HG02759 (cell line): ENCODE measurements around the gene CELA1.

Source experiments
- ATAC-seq: cut with Tn5 transposase; IDR thresholded peaks from one replicate; pipeline ENCODE4 v1.9.1; 2021; ENCODE audit warnings: mild to moderate bottlenecking, moderate library complexity; ENCODE audit not compliant: unreplicated experiment

CELA1 gene

GRCh38 chr12:51346581-51346980 lies at the start of gene CELA1:
Gene CELA1, minus strand, starts transcription at chr12:51346679. Its CDS starts 41 bp downstream, at chr12:51346638.
- no peak for ATAC-seq

DNA sequence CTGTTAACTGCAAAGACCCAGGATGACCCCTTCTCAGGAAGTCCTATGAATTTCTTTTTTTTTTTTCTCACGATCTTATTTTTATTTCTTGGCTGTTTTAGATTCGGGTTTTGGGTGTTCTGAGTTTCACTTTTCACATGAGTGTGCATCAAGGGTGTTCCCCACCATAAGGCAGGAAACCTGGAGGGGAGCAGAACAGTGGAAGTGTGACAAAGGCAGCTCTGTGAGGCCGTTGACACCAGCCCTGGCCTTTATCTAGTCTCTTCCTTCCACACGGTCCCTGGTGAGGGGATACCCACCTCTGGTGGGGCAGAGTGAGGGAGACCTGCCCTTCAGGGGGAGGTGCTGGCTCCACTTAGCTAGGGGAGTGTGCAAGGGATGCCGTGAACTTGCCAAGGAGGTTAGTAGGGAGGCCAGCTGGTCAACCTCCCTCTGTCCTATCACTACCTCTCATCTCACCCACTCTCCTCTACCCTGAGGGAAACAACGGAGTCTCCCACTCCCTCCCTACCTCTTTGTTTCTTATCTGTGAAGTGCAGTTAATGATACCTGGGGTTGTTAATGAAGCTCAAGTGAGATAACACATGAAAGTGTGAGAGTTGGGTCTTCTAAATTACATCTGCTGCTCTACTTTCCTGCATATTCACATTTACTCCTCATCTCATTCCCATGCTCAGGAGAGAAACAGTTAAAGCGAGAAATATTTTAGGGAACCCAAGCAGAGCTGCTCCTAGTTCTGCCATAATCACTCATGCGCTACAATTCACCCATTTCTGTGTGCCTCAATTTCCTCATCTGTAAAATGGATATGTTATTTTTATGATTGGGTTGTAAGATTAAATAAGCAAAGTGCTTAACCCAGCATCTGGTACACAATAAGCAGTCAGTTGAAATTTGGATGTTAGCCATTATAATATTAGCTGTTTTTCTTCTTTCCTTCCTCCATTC lies 49.1 kb upstream of the CELA1 start:
- peak; percentile 41 for ATAC-seq

DNA sequence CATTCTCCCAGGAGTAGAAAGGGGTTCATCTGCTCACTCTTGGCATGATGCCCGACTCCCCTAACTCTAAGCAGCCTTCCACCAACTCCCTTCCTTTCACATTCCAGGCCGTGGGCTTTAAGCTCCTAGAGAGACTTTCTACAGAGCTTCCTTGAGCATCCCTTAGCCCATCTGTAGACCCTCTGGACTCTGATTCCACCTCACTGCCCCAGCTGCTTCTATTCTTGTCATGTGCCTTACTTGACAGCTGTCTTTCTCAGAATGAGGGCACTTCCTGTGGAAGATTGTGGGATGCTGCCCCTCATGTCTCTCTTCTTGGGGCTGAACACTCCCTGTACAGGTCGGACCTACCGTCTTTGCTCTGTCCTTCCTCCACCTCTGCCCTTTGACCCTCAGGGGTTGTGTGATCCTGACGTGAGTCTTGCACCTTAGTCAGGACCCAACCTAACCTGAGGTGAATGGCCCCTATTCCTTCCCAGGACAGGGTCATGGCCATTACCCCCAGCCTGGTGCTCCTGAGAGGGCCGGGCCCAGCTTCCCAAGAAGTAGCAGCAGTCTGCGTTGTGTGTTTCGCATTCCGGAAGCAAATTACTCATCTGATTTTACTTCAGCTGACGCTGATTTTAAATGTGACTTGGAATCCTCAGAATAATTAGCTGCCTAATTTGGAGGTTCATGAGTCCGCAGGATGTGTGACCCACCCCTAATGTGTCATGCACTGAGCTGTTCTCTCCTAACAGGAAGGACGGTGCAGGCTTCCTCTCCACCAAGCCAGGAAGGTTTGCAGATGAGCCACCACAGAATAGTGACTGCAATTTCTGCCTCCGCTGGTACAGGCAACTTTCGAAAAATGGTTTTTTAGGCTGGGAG lies 47.4 kb upstream of the CELA1 start:
- ATAC-seq = no peak

DNA sequence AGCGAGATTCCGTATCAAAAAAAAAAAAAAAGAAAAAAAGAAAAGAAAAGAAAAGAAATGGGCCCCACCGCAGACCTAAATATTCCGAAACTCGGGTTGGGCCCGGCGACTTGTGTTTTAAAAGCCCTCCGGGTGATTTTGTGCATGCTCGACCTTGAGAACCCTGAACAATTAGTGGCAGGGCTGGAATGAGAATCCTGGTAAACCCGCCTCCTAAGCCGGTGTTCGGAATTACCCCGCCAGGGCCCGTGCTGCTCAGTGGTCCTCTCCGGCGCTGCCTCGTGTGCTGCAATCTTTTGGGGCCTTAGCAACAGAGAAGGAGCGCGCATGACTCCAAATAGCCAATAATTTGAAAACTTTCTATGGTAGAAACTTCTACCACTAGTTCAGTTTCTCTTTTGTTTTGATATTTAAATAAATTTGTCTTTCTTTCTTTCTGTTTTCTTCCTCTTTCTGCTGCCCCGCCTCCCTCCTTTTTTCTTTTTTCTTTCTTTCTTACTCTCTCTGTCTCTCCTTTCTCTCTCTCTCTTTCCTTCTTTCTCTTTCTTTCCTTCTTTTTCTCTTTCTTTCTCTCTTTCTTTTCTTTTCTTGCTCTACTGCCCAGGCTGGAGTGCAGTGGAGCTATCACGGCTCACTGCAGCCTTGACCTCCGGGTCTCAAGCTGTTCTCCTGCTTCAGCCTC lies 46.2 kb upstream of the CELA1 start:
- peak; percentile 32 for ATAC-seq

GRCh38 chr12:51391283-51392123 lies 45.0 kb upstream of the CELA1 start, which contains the start of gene GALNT6:
Gene GALNT6, minus strand, starts transcription at chr12:51391406. Its CDS starts 11,625 bp downstream, at chr12:51379781.
- peak; percentile 57 for ATAC-seq

DNA sequence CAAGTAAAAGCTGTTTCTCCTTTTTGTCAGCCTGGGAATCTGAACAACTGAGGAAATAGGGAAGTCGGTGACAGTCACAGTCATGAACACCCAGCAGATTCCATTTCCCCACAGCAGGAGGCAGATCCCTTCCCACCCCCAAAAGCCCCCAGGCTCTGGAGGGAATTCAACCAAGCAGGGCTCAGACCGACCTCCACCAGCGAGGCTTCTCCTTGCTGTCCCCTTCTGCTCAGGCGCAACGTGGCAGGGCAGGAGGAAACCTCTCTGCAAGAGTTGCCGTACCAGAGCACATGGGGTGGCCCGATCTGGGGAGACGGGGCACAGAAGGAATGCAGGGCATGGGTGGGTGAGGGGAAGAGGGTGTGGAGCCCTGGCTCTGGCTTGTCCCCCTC lies 44.4 kb upstream of the CELA1 start:
- peak; percentile 12 for ATAC-seq

DNA sequence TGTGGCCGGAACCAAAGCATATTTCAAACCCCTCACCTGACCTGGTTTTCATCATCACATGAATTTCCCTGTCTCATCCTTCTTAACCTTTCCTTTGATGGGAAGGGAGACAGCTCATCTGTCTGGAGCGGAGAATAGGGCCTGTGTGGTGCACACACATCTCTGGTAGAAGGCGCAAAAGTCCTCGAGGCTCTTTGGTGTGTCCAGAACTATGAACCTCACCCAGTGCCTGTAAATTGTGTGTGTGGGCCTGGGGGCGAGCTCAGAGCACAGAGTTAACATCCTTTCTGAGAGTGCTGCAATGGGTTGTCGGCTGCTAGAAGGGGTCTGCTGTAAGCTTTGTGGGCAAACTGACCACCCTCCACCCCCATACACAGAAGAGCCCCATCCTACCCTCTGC lies 44.0 kb upstream of the CELA1 start:
- ATAC-seq = no peak

DNA sequence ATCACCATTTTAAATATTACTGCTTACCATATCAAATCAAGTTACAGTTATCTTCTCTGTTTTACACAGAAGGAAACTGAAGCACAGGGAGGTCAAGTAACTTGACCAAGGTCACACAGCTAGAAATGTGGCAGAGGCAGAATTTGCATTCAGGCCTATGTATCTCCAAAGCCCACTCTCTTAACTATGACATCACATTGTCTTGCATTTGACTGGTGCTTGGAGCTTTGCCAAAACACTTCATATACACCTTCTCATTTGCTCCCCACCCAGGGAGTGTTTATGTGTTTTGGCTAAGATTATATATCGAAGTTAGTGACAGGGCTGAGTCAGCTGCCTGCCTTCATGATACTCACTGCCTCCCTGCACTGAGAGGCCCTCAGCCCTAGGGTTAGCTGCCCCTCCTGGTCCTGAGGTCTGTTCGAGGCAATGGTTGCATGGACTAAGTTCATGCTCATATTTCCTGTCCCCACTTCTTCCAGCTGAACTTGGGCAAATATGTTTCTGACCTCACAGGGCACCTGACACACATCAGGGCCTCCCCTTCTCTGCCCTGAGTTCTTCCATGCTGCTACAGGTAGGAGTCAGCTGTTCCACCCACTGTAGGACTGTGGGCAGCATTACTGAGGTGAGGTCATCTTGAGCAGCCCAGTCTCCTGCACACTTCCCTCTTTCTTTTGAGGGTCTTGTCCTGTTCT lies 43.0 kb upstream of the CELA1 start:
- no peak for ATAC-seq

DNA sequence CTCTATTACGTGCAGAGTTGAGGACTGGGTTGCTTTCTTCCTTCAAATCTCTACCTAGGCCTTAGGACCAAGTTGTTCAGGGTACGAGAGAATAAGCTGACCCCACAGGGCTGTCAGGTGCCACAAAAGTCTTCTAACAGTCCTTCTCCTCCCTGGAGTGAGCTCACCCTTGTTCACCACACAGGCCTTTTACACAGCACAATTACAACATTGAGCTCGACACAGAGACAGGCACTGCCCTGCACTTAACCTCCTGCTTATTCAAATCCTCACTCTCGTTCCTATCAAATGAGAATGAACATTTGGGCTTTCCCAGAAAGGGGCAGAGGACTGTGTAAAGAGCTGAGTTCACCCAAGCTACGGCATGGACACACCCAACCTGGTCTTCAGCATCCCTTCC lies 42.4 kb upstream of the CELA1 start:
- no peak for ATAC-seq

DNA sequence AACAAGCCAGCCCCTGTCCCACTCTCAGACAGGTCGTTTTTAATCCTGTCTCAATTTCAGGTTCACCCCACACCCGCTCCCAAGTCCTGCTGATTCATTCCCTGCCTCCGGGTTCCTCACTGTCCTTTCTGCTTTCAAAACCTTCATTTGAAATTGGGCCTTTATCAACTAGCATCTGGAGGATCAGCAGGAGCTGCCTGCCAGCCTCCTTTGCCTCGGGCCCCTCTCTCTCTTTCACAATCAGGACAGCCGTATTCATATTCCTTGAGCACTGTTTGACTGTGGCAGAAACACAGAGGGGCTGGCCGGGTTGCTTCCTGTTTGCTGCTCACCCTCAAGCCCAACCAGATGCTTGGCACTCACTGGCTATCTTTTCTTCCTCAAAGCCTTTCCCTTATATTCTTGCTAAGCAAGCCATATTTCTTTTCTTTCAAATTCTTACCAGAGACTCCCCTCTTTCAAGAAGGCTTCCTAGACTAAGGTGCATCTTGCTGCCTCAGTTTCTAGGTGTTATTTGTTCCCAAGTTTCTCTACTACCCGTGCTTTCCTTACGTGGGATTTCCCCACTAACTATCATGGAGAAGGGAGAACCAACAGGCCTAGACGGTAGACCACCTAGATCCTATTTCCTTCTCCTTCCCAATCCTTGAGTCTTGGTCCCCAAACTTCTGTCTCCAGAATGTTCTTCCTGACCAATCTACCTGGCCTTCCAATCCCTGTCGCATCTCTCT lies 41.8 kb upstream of the CELA1 start:
- ATAC-seq = no peak

- ATAC-seq = no peak
These were observed 39.9 kb upstream of the CELA1 start for GRCh38 chr12:51386351-51386750.

- no peak for ATAC-seq
These were observed 36.9 kb upstream of the CELA1 start for GRCh38 chr12:51383269-51383905.

DNA sequence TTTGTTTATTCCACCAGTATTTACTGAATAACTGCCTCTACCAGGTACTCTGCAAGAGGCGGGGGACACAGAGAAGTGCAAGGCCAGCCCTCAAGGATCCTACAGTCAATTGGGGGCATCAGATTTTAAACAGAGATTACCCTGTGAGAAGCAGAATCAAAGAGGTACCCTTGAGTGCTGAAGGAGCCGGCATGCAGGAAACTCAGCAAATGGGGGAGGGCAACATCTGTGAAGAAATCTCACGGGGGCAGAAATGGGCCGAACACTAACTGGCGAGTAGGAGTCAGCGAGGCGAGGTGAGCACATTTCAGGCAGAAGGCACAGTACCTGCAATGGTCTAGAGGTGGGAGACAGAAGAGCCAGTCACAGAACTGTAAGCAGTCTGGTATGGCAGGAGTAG lies 35.7 kb upstream of the CELA1 start:
- no peak for ATAC-seq

GRCh38 chr12:51381226-51382079 lies 35.0 kb upstream of the CELA1 start:
- ATAC-seq = no peak

GRCh38 chr12:51379571-51379970 lies 33.1 kb upstream of the CELA1 start:
- ATAC-seq = no peak

DNA sequence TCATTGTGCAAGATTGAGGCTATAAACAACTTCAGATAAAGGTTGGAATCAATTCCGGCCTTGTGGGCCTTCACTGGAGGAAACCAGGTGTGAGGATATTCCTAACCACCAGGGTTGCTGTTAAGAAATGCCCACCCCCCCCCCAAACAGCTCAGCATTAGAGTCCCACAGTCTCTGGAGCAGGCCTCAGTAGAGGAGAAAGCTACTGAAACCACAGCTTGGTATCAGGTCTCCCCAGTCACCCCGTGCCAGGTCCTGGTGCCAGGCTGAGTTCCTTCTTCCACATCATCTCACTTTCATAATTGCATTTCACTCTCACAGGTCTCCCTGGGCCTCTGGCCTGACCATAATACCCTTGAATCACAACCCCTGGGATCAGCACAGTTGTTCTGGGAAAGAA lies 32.3 kb upstream of the CELA1 start:
- no peak for ATAC-seq
